ENCODE results near the gene SLC37A2. TPM values are rescaled to one million over a fixed set of nuclear protein-coding genes. Genes with fewer than 3 reads are reported as not detected.

SLC37A2 gene
- total RNA-seq, 1 donor from 2014 or later: 1.2 TPM

GRCh38 chr11:125069796-125070195 is 6.7 kb downstream of the SLC37A2 start:
- no peak for DNase-seq (ENCODE audit: low spot score in 2 of 2)
- FAIRE-seq: no peak

GRCh38 chr11:125070699-125071254 is 7.7 kb downstream of the SLC37A2 start:
- FAIRE-seq (no peak), DNase-seq (ENCODE audit: low spot score in 2 of 2) (no peak)

GRCh38 chr11:125071435-125071834 is 8.3 kb downstream of the SLC37A2 start:
- FAIRE-seq (no peak), DNase-seq (ENCODE audit: low spot score in 2 of 2) (no peak)

GRCh38 chr11:125071846-125072217 is 8.7 kb downstream of the SLC37A2 start:
- DNase-seq (ENCODE audit: low spot score in 2 of 2): no peak
- FAIRE-seq: no peak

- no peak for DNase-seq (ENCODE audit: low spot score in 2 of 2)
Observed at GRCh38 chr11:125072218-125072960, 9.3 kb downstream of the SLC37A2 start.

GRCh38 chr11:125072961-125073590 is 10.0 kb downstream of the SLC37A2 start:
- no peak for FAIRE-seq

More at GRCh38 chr11:125072218-125072960, 9.3 kb downstream of the SLC37A2 start:
- no peak for FAIRE-seq

GRCh38 chr11:125073616-125074483 is 10.7 kb downstream of the SLC37A2 start:
- FAIRE-seq: no peak
- DNase-seq (ENCODE audit: low spot score in 2 of 2): no peak

More at GRCh38 chr11:125072961-125073590, 10.0 kb downstream of the SLC37A2 start:
- no peak for DNase-seq (ENCODE audit: low spot score in 2 of 2)

- DNase-seq (ENCODE audit: low spot score in 2 of 2) (no peak), FAIRE-seq (no peak)
Observed at GRCh38 chr11:125074511-125075241, 11.6 kb downstream of the SLC37A2 start.

- FAIRE-seq: no peak
- no peak for DNase-seq (ENCODE audit: low spot score in 2 of 2)
Observed at GRCh38 chr11:125075242-125075625, 12.1 kb downstream of the SLC37A2 start.

GRCh38 chr11:125075900-125076317 is 12.8 kb downstream of the SLC37A2 start:
- FAIRE-seq: no peak
- no peak for DNase-seq (ENCODE audit: low spot score in 2 of 2)

GRCh38 chr11:125076378-125076945 is 13.4 kb downstream of the SLC37A2 start:
- DNase-seq (ENCODE audit: low spot score in 2 of 2) (no peak), FAIRE-seq (no peak)

GRCh38 chr11:125078016-125078415 is 14.9 kb downstream of the SLC37A2 start:
- DNase-seq (ENCODE audit: low spot score in 2 of 2) (no peak), FAIRE-seq (no peak)

- FAIRE-seq (no peak), DNase-seq (ENCODE audit: low spot score in 2 of 2) (no peak)
Observed at GRCh38 chr11:125078516-125079140, 15.5 kb downstream of the SLC37A2 start.

GRCh38 chr11:125079151-125079877 is 16.2 kb downstream of the SLC37A2 start:
- FAIRE-seq: no peak
- DNase-seq (ENCODE audit: low spot score in 2 of 2): no peak

- no peak for FAIRE-seq
Observed at GRCh38 chr11:125079878-125080530, 16.9 kb downstream of the SLC37A2 start.

GRCh38 chr11:125080531-125080911 is 17.4 kb downstream of the SLC37A2 start:
- DNase-seq (ENCODE audit: low spot score in 2 of 2): no peak
- FAIRE-seq: no peak

More at GRCh38 chr11:125079878-125080530, 16.9 kb downstream of the SLC37A2 start:
- no peak for DNase-seq (ENCODE audit: low spot score in 2 of 2)

- FAIRE-seq (no peak), DNase-seq (ENCODE audit: low spot score in 2 of 2) (no peak)
Observed at GRCh38 chr11:125081098-125081798, 18.1 kb downstream of the SLC37A2 start.
